GM19395 (cell line): ENCODE results near the gene TEC.

ENCODE experiments used
- ATAC-seq: cut with Tn5 transposase; IDR thresholded peaks from one replicate; pipeline ENCODE4 v1.9.1; 2021; ENCODE audit warnings: mild to moderate bottlenecking, moderate library complexity; ENCODE audit not compliant: unreplicated experiment

TEC gene

DNA sequence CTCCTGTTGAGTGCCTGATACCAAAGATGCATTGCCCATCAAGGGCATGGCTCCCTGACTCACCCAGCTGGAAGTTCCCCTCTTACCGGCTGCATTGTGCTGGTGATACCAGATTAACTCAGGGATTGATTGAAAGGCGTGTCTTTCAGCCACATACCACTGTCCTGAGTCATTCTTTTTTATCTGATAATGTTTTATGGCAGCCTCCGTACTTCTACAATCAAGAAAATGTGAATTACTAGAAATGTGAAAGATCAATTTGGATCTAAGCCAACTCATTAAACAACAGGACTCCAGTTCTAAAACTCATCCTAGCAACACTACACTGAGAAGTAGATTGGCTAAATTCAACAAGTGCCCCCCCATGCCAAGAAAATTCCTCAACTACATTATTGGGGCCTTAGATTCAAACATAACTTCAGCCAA is 175.6 kb downstream of the TEC start:
- ATAC-seq: no peak

GRCh38 chr4:48090621-48091020 is 179.0 kb downstream of the TEC start:
- no peak for ATAC-seq

- no peak for ATAC-seq
These were observed 183.6 kb downstream of the TEC start for GRCh38 chr4:48085821-48086589.
